Measurements from ENCODE around the gene INPP5D. TPM values are rescaled to one million over a fixed set of nuclear protein-coding genes. Genes with fewer than 3 reads are reported as not detected.

INPP5D gene
- total and polyA plus RNA-seq, 2 donors (not counting 3 experiments of a cell fraction or from before 2014, with no cell fraction given): 13.9 to 46.6 TPM

DNA sequence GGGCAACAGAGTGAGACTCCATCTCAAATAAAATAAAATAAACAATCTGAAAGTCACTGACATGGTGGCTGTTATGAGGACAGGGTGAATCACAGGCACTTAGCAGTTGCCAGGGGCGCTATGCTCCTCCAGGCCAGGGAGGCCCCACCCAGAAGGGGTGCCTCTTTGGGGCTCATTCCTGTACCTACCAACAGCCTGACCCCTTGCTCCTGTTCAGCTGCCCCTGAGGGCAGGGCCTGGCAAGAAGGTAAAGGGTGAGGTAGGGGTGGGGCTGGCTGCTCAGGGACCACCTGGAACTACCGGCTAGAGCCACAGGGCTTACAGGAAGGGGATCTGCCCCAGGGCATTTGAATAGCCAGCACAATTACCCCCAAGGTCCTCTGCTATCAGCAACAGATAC is 60.3 kb downstream of the INPP5D start:
- Histone ChIP-seq H3K9me1 (replicated peaks; ENCODE audit: control insufficient read depth, extremely low read depth, insufficient read depth, low read length) (no peaks in the 10 kb centered on the region), H3K79me2 (ENCODE audit: control insufficient read depth, insufficient read depth, low read length) (no peaks in the 10 kb centered on the region), H3K36me3 (ENCODE audit: control insufficient read depth in 2 of 2, extremely low read depth in 1 of 2, insufficient read depth in 2 of 2, low read length in 2 of 2) (peaks cover 0 to 15% of the 10 kb centered on the region in 2 experiments), H3K4me2 (ENCODE audit: insufficient read depth, low read length) (no peak overlapping the region), H3K27me3 (ENCODE audit: control insufficient read depth in 2 of 2, insufficient read depth in 2 of 2, low read length in 2 of 2) (no peaks in the 10 kb centered on the region), H3K9ac (replicated peaks; ENCODE audit: extremely low read depth, insufficient read depth, low read length) (no peak overlapping the region), H2AFZ (ENCODE audit: low read depth, low read length) (no peak overlapping the region), H3K9me3 (replicated peaks; ENCODE audit: control insufficient read depth, insufficient read depth, low read length) (no peaks in the 10 kb centered on the region), H3K4me1 (ENCODE audit: control insufficient read depth, extremely low read depth, insufficient read depth, low read length) (no peaks in the 10 kb centered on the region), H3K4me3 (replicated peaks in 1 of 3; ENCODE audit: insufficient read depth in 1 of 3, low read depth in 1 of 3, low read length in 3 of 3) (no peak overlapping the region), H3K27ac (ENCODE audit: insufficient read depth, low read depth, low read length) (no peak overlapping the region), H4K20me1 (replicated peaks; ENCODE audit: control insufficient read depth, extremely low read depth, insufficient read depth, low read length) (no peaks in the 10 kb centered on the region)
- FAIRE-seq (no peak), DNase-seq (ENCODE audit: low read depth, low spot score) (no peak)
- CTCF ChIA-PET: no interaction called here
- no TSS peak for BruUV-seq (replicated peaks)
- TF ChIP-seq FOS (IDR thresholded peaks at IDR 0.05; ENCODE audit: borderline replicate concordance, insufficient read depth, low read length): no peak
- TF ChIP-seq EZH2 (IDR thresholded peaks at IDR 0.05; ENCODE audit: borderline replicate concordance, low read depth, low read length, severe bottlenecking): no peak
- no peak for TF ChIP-seq MYC (IDR thresholded peaks at IDR 0.05; ENCODE audit: low read depth, low read length)
- TF ChIP-seq GATA2 (IDR thresholded peaks at IDR 0.05; ENCODE audit: insufficient read depth, insufficient read length, low read depth, low read length): no peak
- no peak for TF ChIP-seq POLR2AphosphoS5 (IDR thresholded peaks at IDR 0.05; ENCODE audit: insufficient read depth, low read depth, low read length)
- TF ChIP-seq, protein P1, sequence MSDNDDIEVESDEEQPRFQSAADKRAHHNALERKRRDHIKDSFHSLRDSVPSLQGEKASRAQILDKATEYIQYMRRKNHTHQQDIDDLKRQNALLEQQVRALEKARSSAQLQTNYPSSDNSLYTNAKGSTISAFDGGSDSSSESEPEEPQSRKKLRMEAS (IDR thresholded peaks at IDR 0.05; ENCODE audit: insufficient read depth, insufficient read length): no peak
- TF ChIP-seq POLR2A (IDR thresholded peaks at IDR 0.05; ENCODE audit: low read depth, low read length): no peak
- TF ChIP-seq, protein P2, sequence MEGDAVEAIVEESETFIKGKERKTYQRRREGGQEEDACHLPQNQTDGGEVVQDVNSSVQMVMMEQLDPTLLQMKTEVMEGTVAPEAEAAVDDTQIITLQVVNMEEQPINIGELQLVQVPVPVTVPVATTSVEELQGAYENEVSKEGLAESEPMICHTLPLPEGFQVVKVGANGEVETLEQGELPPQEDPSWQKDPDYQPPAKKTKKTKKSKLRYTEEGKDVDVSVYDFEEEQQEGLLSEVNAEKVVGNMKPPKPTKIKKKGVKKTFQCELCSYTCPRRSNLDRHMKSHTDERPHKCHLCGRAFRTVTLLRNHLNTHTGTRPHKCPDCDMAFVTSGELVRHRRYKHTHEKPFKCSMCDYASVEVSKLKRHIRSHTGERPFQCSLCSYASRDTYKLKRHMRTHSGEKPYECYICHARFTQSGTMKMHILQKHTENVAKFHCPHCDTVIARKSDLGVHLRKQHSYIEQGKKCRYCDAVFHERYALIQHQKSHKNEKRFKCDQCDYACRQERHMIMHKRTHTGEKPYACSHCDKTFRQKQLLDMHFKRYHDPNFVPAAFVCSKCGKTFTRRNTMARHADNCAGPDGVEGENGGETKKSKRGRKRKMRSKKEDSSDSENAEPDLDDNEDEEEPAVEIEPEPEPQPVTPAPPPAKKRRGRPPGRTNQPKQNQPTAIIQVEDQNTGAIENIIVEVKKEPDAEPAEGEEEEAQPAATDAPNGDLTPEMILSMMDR (IDR thresholded peaks at IDR 0.05; ENCODE audit: extremely low read depth in 1 of 2, insufficient read depth in 1 of 2, low read depth in 1 of 2, low read length in 2 of 2): no peak
- no peak for TF ChIP-seq JUN (IDR thresholded peaks at IDR 0.05; ENCODE audit: borderline replicate concordance, insufficient read depth, insufficient read length, low read depth)
- dilution Hi-C loops (cut with MboI; ENCODE audit: extremely low pct_ligation_motif_present, low sequenced_read_pairs): no loop called here
- POLR2A ChIA-PET: no interaction called here
- intact Hi-C loops (cut with micrococcal nuclease): no loop called here

Measured in endothelial cell of umbilical vein (primary cell).